Stimulated activated CD4-positive, alpha-beta T cell treated with anti-CD3 and anti-CD28 coated beads, Interleukin-1b, Interleukin-23, amount 100 ng/mL, for 24 hours (primary cell): Measurements from ENCODE around the gene EYS.
"Not testable (repeated sequence)": the region's sequence is repeated elsewhere in the genome, so short reads cannot be mapped to it uniquely, and the experiment has no call there.

Experiments
- DNase-seq, 4 experiments: peaks; one replicate each; pipeline ENCODE4 v3.0.0-alpha.2; 2020; ENCODE audit warnings: low read depth in 4 of 4, low spot score in 1 of 4

EYS gene

DNA sequence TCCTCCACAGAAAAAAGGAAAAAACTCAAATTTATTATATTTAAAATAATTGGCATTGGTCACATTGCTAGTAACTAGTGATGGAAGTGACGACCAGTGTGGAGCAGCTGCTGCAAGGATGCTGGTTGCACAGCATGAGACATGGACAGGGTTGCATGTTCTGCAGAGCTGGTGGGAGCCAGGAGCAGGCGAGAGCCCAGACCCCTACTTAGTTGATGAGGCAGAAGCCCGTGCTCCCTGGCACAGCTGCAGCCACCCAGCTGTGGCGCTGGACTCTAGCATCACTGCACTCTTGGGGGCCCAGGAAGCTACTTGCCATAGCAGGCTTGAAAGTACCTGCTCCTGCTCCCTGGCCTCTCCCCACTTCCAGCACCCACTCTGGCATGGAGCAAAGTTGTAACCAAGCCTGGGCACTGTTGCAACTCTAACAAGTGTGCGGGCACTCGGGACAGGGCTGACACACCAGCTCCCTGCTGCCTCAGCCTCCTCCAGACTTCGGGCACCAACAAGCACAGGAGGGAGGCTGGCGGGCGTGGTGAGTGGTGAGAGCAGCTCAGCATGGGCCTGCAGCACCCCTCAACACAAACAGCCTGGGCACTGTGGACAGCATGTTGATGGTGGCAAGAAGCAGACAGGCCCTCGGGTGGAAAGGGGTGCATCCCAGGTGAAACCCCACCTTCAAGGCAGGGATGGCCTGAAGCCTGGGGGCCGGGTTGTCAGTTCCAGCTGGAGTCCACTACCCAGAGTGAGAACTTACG lies 69.6 kb downstream of the EYS start:
- no peak for DNase-seq

DNA sequence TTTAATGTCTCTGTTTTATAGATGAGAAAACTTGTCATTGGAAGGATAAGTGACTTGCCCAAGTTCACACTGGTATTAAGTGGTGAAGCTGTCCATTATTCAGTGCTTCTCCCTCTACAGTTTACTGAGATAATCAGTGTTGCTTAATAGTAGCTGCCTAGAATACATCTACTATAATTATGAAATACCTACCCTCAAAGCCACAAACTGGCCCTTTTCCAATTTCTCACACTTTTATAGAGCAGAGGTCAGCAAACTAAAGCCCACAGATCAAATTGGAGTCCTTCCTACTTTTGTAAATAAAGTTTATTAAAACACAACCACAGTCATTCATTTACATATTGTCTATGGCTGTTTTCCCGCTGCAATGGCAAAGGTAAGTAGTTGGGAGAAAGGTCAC lies 73.5 kb downstream of the EYS start:
- no peak for DNase-seq

DNA sequence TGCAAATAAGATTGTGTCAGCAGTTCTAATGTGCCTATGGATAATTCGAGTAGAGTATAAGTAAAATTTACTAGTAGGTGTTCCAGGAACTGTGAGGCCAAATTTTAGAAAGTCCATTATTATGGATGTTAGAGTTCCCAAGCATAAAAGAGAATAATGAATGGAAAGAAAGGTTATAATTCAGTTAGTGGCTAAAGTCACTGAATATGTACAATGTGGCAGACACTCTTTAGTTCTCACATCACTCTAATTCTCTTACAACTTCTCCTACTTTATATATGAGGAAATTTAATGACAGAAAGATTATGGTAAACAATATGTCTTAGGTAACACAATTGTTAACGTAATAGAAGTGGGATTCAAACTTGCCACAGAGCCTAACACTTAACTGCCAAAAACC lies 75.3 kb downstream of the EYS start:
- DNase-seq = no peak

DNA sequence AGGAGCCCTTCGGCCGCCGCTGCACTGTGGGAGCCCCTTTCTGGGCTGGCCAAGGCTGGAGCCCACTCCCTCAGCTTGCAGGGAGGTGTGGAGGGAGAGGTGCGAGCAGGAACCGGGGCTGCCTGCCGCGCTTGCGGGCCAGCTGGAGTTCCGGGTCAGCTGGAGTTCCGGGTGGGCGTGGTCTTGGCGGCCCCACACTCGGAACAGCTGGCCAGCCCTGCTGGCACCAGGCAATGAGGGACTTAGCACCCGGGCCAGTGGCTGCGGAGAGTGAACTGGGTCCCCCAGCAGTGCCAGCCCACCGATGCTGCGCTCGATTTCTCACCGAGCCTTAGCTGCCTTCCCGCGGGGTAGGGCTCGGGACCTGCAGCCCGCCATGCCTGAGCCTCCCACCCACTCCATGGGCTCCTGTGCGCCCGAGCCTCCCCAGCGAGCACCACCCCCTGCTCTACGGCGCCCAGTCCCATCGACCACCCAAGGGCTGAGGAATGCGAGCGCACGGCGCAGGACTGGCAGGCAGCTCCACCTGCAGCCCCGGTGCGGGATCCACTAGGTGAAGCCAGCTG lies 79.5 kb downstream of the EYS start:
- not testable (repeated sequence) for DNase-seq

DNA sequence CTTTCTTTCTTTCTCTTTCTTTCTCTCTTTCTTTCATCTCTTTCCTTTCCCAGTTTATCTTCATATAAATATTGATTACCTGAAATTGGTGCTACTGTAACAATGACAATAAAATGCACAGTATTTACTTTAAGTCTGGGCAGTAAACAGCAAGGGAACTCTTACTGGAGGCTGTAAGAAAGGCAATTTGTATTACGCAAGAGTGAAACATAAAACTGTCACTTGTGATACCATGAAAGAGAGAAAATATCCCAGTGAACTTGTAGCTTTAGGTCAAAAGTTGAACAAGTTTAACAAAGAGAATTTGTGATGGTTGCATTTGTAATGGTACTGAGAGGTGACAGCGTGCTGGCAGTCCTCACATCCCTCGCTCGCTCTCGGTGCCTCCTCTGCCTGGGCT lies 80.0 kb downstream of the EYS start:
- DNase-seq = no peak

DNA sequence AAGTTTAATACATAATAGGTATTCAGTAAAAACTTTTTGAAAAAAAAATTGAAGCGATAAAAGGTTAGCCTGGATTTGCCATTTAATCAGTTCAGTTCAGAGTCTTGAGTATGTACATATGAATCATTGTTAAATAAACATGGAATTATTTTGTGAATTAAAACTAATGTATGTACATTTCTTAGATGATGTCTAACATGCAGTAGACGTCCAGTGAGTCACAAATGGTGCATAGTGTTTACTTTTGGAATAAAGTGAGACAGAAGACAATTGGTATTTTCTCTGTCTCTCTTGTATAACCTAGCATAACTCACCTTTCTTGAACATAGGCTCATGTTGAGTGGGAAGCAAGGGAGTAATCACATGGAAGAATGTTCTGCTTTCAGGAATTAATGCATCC lies 83.5 kb downstream of the EYS start:
- no peak for DNase-seq

DNA sequence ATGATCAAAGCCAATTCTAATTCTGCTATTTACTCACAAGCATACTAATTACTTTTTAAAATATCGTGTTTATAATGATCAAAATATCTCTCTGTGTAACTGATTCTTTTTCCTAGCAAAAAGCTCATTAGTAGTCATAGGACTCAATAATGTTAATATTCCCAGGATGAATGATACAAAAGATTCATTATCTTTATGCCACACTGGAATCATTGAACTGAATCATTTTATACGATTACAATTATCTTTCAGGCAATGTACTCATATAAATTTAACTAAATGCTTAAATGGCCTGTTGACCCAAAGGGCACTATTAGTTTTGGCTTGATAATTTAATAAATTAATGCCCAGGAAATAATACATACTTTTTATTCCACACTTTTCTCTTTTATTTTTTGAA lies 96.3 kb downstream of the EYS start:
- DNase-seq = no peak

DNA sequence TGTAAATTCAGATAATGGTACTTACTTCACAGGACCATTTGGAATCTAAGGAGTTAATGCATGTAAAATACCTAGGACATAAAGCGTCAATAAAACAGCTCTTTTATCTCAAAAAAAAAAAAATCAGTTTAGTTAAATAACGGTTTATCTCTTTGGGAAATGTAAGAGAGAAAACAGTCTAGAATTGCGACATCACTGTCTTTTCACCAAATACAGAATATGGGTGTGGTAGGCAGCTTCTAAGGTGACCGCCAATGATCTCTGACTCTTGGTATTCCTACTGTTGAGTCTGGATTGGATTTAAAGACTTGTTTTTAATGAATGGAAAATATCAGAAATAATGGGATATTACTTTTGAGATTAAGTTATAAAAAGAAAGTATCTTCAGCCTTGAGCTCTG lies 111.5 kb downstream of the EYS start:
- DNase-seq = no peak

DNA sequence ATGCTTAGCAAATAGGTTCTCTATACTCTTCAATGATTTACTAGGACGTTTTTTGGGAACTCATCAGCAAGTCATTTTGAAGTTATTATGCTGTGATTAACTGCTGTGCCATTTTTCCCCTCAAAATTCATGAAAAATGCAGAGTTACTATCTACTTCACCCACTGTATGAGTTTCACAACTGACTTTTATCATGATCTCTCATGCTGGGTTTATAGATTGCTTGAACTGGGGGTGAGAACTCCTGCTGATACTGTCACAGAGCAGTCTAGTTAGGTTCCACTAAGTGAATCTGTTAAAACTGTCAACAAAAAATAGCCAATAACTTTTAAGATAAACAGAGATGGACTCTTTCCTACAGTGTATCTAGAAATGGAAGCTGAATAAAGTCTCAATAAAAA lies 136.7 kb downstream of the EYS start:
- no peak for DNase-seq

DNA sequence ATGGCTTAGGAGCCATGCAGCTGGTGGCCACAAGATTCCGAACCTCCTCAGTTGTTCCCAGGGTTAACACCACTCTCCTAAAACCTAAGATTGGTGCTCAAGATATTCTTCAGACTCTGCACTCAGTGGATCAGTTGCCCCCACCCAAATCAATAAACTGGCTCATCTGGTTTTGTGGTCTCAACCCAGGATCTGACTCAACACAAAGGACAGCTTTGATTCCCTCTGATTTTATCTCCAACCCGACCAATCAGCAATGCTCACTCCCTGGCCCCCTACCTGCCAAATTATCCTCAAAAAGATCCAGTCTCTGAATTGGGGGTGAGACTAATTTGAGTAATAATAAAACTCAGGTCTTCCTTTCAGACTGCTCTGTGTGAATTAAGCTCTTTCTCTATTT lies 137.5 kb downstream of the EYS start:
- DNase-seq = no peak

DNA sequence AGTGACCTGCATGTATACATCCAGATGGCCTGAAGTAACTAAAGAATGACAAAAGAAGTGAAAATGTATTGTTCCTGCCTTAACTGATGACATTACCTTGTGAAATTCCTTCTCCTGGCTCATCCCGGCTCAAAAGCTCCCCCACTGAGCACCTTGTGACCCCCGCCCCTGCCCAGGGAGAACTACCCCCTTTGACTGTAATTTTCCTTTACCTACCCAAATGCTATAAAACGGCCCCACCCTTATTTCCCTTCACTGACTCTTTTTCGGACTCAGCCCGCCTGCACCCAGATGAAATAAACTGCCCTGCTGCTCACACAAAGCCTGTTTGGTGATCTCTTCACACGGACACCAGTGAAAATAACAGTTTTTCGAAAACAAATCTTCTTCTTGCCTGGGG lies 138.0 kb downstream of the EYS start:
- not testable (repeated sequence) for DNase-seq

DNA sequence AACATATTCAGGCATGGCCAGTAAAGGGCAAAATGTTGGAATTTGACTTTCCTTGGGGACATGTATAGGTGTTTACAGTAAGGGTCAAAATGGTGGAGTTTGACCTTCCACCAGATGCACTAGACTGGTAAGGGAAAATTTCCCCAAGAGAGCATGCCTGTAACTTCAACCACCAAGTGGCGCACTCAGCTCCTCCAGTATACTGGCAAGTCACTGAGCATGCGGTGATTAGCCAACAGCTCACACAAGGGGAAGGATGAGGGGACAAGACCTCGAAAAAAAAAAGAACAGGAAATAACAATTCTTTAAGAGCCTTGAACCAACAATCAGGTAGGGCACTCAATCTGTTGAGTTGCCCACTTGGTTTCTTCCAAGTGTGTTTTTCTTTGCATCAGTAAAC lies 140.9 kb downstream of the EYS start:
- DNase-seq = no peak

DNA sequence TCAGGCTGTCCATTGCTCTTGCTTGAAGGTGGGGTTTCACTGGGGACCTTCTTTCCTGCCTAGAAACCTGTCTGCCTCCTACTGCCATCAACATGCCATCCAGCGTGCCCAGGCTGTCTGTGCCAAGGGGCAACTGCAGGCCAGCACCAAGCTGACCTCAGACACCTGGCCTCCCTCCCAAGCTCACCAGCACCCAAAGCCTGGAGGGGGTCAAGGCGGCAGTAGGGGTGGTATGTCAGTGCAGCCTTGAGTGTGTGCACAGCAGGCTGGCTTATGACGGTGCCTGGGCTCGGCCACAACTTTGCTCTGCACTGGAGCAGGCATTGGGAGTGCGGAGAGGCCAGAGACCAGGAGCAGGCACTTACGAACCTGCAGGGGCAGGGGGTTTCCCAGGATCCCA lies 149.0 kb downstream of the EYS start:
- no peak for DNase-seq

DNA sequence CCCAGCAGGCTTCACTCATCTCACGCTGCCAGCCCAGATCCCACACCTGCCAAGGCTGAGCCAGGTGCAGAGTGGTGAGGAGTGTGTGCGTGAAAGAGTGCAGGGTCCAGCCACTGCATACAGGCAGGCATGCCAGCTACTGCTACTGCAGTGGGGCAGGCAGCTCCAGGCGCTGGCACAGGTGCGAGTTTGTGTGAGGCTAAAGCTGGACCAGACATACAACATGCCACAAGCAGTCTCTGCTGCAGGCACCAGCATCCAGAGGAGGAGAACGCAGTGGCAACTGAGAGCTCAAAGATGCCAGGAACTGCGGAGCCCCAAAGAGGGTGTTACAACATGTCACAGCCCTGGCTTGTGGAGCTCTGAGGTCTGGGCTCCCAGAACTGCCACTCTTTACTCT lies 149.8 kb downstream of the EYS start:
- no peak for DNase-seq

DNA sequence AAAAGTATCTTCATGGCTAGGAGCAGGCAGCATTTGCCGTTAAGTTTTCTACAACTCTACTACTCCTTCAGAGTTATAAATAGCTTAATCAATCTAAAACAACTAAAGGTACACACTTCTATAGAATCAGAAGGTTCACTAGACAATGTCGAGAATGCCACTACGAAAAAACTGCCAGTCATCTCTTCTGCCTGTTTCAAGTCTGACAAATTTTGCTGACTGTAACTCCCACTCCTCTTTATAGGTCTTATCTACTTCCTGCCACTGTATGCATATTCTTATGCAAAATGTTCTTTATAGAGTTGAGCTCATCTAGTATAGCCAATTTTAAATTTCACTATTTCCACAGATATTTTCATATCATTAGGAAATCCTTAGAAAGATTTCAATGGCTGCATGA lies 160.1 kb downstream of the EYS start:
- DNase-seq = no peak

DNA sequence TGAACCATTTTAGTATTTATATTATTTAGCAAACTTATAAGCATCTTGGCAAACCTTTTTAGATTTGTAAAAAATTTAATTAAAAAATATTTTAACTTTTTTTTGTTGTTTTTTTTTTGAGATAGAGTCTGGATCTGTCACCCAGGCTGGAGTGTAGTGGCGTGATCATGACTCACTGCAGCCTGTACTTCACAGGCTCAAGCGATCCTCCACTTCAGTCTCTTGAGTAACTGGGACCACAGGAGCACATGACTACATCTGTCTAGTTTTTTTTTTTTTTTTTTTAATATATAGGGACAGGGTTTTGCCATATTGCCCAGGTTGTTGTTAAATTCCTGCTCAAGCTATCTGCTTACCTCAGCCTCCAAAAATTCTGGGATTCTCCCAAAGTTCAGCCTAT lies 161.1 kb downstream of the EYS start:
- DNase-seq = no peak

DNA sequence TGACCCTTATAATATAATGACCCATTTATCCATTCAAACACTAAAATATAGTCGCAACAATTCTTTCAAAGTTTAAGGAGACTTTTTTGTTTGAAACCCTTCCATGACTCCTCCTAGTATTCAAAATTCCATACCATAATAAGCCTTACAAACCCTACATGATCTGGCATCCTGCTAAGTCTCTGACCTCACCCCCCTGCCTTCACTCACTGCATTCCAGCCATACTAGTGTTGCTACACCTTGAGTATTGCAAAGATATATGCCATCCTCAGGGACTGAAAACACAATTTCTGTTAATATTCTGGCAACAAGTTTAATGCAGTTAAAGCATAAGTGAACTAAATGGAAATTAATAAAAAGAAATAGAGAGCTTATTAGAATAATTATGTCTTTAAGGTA lies 168.4 kb downstream of the EYS start:
- no peak for DNase-seq

DNA sequence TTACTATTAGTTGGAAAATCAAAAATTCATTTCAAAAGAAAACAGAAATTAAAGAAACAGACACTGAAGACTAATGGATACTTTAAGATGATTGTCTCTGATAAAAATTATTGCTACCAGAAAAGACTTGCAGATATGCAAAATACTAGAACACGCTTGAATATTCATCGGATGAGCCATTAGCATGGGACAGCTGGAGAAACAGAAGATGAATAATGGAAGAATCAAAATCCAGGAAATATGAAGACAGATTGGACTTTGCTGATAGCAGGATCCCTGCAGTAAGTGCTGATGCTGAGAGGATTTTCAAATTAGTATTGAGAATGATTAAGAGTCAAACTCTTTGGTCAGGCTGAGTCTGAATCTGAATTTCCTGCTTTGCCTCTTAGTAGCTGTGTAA lies 169.4 kb downstream of the EYS start:
- no peak for DNase-seq

DNA sequence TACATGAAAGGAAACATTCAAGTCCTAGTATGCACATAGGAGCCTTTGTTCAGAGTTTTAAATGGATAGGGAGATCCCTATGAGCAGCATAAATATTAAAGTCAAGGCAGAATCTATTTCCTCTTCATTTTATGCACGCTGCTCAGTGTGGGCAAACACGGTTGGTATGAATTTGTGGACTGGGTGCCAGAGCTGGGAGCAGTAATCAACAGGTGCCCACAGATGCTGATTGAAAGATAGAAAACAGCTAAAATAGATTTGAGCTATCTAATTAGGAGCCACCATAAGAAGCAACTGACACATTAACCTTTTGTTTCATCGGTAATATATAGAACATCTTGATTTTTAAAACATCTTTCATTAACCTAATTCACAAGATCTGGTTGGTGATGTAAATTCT lies 175.5 kb downstream of the EYS start:
- no peak for DNase-seq

DNA sequence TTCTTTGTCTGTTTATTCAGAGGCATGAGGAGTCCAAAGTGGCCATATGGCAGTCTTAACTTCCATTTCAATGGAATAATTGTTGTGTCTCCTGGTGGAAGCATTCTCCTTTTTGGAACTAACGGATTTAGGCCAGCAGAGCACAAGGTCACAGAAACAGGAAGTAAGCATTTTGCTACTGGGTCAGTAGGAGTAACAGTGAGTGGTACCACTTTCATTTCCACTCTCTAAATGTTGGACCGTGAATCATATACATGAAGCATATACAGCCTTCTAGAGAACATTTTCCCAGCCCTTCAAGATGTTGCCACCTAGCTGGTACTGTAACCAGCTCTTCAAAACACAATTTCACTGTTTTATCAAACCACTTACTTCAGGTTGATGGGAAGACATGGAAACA lies 182.8 kb downstream of the EYS start:
- DNase-seq = no peak

DNA sequence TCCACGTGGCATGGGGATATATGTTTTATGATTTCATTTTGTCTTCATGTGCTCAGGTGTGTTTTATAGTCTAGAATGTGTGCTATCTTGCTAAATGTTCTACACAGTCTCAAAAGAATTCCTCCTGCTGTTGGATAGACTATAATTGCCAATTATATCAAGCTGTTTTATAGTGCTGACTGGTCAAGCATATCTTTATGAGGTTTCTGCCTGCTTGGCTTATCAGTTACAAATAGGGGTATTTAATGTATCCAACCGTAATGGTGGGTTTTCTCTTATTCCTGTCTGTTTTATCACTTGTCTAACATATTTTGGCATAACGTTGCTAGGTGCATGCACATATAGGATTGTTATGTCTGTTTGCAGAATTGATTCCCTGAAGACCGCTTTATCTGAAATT lies 201.3 kb downstream of the EYS start:
- DNase-seq = no peak

DNA sequence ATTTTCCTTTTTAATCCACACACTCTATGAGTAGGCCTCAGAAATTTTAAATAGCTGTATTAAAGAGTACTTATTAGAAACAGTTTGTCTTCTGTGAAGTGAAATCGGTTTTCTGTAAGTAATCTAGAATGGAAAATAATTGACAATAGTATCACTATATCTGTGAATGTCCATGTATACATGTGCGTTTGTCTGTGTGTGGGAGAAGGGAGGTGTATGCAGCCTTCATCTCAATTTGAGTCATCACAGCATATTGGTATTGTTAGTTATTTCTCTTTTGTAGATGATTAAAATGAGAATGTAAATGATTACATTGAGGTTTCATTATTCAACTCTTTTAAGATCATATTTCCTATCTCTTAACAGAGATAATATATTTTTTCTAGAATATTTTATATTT lies 206.0 kb downstream of the EYS start:
- no peak for DNase-seq

DNA sequence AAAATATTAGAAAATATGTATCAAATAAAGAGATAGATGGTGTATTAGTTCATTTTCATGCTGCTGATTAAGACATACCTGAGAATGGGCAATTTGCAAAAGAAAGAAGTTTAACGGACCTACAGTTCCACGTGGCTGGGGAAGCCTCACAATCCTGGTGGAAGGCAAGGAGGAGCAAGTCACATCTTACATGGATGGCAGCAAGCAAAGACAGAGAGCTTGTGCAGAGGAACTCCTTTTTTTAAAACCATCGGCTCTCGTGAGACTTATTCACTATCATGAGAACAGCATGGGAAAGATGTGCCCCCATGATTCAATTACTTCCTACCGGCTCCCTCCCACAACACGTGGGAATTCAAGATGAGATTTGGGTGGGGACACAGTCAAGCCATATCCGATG lies 223.4 kb downstream of the EYS start:
- not testable (repeated sequence) for DNase-seq
